ENCODE data around the gene JAK3. TPM values are rescaled to one million over a fixed set of nuclear protein-coding genes. Genes with fewer than 3 reads are reported as not detected.
"Not testable (repeated sequence)": the region's sequence is repeated elsewhere in the genome, so short reads cannot be mapped to it uniquely, and the experiment has no call there.

Gene JAK3
- total RNA-seq, 1 donor from 2014 or later: 15.9 TPM

- H3K4me1 ChIP-seq: peaks cover 8% of the 10 kb centered on the region
- ATAC-seq (no peak), DNase-seq (no peak)
- H3K36me3 ChIP-seq: no peaks in the 10 kb centered on the region
- H3K27me3 ChIP-seq (ENCODE audit: low read depth): peaks cover 12% of the 10 kb centered on the region
- no peak overlapping the region for H3K4me3 ChIP-seq
- TF ChIP-seq CTCF (IDR thresholded peaks at IDR 0.05): no peak
- intact Hi-C loops (cut with DNase I): no loop called here
- H3K27ac ChIP-seq: no peak overlapping the region
- H3K9me3 ChIP-seq: no peaks in the 10 kb centered on the region
Measured at GRCh38 chr19:17807731-17808316, 40.0 kb downstream of the JAK3 start.

GRCh38 chr19:17806945-17807344 is 40.8 kb downstream of the JAK3 start:
- intact Hi-C loops (cut with DNase I): no loop called here
- DNase-seq (no peak), ATAC-seq (no peak)
- H3K27ac ChIP-seq: no peak overlapping the region
- no peak for TF ChIP-seq CTCF (IDR thresholded peaks at IDR 0.05)
- H3K4me3 ChIP-seq: no peak overlapping the region
- H3K36me3 ChIP-seq: no peaks in the 10 kb centered on the region
- H3K9me3 ChIP-seq: no peaks in the 10 kb centered on the region
- peaks cover 10% of the 10 kb centered on the region for H3K27me3 ChIP-seq (ENCODE audit: low read depth)
- H3K4me1 ChIP-seq: peaks cover 8% of the 10 kb centered on the region

- Histone ChIP-seq H3K4me1 (peaks cover 8% of the 10 kb centered on the region), H3K9me3 (no peaks in the 10 kb centered on the region), H3K27me3 (ENCODE audit: low read depth) (peaks cover 10% of the 10 kb centered on the region), H3K27ac (no peak overlapping the region), H3K4me3 (no peak overlapping the region), H3K36me3 (no peaks in the 10 kb centered on the region)
- no peak for TF ChIP-seq CTCF (IDR thresholded peaks at IDR 0.05)
- intact Hi-C loops (cut with DNase I): no loop called here
- ATAC-seq (no peak), DNase-seq (no peak)
Measured at GRCh38 chr19:17805427-17805826, 42.4 kb downstream of the JAK3 start.

GRCh38 chr19:17803264-17803896 is 44.4 kb downstream of the JAK3 start:
- DNase-seq (peak; percentile 68), ATAC-seq (peak; percentile 32 to 56)
- H3K9me3 ChIP-seq: no peaks in the 10 kb centered on the region
- TF ChIP-seq CTCF (IDR thresholded peaks at IDR 0.05): no peak
- no peak overlapping the region for H3K4me3 ChIP-seq
- H3K36me3 ChIP-seq: no peaks in the 10 kb centered on the region
- intact Hi-C loops (cut with DNase I): no loop called here
- peaks cover 8% of the 10 kb centered on the region for H3K4me1 ChIP-seq
- H3K27ac ChIP-seq: no peak overlapping the region
- peaks cover 10% of the 10 kb centered on the region for H3K27me3 ChIP-seq (ENCODE audit: low read depth)

GRCh38 chr19:17802137-17802858 is 45.5 kb downstream of the JAK3 start:
- DNase-seq (no peak), ATAC-seq (no peak)
- no peak for TF ChIP-seq CTCF (IDR thresholded peaks at IDR 0.05)

GRCh38 chr19:17798599-17798998 is 49.2 kb downstream of the JAK3 start:
- H3K27ac ChIP-seq; H3K36me3 ChIP-seq; ATAC-seq; intact Hi-C loops (cut with DNase I); H3K4me3 ChIP-seq; DNase-seq; H3K9me3 ChIP-seq: not testable (repeated sequence)
- H3K27me3 ChIP-seq (ENCODE audit: low read depth): peaks cover 38% of the 10 kb centered on the region
- peaks cover 20% of the 10 kb centered on the region for H3K4me1 ChIP-seq

More at GRCh38 chr19:17802137-17802858, 45.5 kb downstream of the JAK3 start:
- H3K9me3 ChIP-seq: no peaks in the 10 kb centered on the region
- intact Hi-C loops (cut with DNase I): no loop called here
- no peaks in the 10 kb centered on the region for H3K36me3 ChIP-seq
- H3K27me3 ChIP-seq (ENCODE audit: low read depth): peaks cover 4% of the 10 kb centered on the region
- peaks cover 8% of the 10 kb centered on the region for H3K4me1 ChIP-seq
- H3K27ac ChIP-seq: no peak overlapping the region
- no peak overlapping the region for H3K4me3 ChIP-seq
